ENCODE results near the gene PRKAG2.

DNA sequence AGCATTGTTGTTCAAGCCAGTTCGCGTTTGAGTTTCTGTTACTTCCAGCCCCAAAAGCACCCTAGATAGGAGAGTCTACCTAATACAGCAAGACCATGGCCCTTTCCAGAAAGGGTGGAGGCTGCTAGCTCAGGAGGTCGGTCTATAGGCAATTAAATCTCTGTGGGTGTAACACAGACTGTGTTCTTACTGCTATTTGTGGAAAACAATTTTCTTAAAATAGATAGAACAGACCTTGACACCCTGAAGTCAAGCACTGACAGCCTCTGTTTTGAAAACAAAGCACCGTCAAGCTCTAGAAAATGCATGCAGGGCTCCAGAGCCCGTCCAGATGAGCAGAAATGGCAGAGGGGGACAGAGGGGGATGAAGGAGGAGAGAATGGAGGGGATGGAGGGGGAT is 156.6 kb downstream of the PRKAG2 start:
- TF ChIP-seq, protein P1, sequence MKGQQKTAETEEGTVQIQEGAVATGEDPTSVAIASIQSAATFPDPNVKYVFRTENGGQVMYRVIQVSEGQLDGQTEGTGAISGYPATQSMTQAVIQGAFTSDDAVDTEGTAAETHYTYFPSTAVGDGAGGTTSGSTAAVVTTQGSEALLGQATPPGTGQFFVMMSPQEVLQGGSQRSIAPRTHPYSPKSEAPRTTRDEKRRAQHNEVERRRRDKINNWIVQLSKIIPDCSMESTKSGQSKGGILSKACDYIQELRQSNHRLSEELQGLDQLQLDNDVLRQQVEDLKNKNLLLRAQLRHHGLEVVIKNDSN (IDR thresholded peaks at IDR 0.05; ENCODE audit: borderline replicate concordance, low read depth), result no peak
- TF ChIP-seq, protein P2, sequence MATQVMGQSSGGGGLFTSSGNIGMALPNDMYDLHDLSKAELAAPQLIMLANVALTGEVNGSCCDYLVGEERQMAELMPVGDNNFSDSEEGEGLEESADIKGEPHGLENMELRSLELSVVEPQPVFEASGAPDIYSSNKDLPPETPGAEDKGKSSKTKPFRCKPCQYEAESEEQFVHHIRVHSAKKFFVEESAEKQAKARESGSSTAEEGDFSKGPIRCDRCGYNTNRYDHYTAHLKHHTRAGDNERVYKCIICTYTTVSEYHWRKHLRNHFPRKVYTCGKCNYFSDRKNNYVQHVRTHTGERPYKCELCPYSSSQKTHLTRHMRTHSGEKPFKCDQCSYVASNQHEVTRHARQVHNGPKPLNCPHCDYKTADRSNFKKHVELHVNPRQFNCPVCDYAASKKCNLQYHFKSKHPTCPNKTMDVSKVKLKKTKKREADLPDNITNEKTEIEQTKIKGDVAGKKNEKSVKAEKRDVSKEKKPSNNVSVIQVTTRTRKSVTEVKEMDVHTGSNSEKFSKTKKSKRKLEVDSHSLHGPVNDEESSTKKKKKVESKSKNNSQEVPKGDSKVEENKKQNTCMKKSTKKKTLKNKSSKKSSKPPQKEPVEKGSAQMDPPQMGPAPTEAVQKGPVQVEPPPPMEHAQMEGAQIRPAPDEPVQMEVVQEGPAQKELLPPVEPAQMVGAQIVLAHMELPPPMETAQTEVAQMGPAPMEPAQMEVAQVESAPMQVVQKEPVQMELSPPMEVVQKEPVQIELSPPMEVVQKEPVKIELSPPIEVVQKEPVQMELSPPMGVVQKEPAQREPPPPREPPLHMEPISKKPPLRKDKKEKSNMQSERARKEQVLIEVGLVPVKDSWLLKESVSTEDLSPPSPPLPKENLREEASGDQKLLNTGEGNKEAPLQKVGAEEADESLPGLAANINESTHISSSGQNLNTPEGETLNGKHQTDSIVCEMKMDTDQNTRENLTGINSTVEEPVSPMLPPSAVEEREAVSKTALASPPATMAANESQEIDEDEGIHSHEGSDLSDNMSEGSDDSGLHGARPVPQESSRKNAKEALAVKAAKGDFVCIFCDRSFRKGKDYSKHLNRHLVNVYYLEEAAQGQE (IDR thresholded peaks at IDR 0.05; ENCODE audit: low read depth, low read length), result no peak
- TF ChIP-seq EZH2phosphoT487 (IDR thresholded peaks at IDR 0.05; ENCODE audit: borderline replicate concordance, low read depth) (no peak), POLR2AphosphoS5 (IDR thresholded peaks at IDR 0.05; ENCODE audit: low read depth, low read length) (no peak), SMC3 (IDR thresholded peaks at IDR 0.05; ENCODE audit: low read depth, low read length) (no peak), EP300 (IDR thresholded peaks at IDR 0.05; ENCODE audit: borderline replicate concordance in 1 of 2, low read depth in 1 of 2, low read length in 1 of 2) (no peak), TCF12 (IDR thresholded peaks at IDR 0.05) (no peak), MXI1 (IDR thresholded peaks at IDR 0.05; ENCODE audit: low read depth, low read length) (no peak), TAF1 (IDR thresholded peaks at IDR 0.05; ENCODE audit: borderline replicate concordance, low read depth, low read length) (no peak), YY1 (IDR thresholded peaks at IDR 0.05; ENCODE audit: low read depth) (no peak), RCOR1 (IDR thresholded peaks at IDR 0.05; ENCODE audit: low read length) (no peak)
- TF ChIP-seq, protein P3, sequence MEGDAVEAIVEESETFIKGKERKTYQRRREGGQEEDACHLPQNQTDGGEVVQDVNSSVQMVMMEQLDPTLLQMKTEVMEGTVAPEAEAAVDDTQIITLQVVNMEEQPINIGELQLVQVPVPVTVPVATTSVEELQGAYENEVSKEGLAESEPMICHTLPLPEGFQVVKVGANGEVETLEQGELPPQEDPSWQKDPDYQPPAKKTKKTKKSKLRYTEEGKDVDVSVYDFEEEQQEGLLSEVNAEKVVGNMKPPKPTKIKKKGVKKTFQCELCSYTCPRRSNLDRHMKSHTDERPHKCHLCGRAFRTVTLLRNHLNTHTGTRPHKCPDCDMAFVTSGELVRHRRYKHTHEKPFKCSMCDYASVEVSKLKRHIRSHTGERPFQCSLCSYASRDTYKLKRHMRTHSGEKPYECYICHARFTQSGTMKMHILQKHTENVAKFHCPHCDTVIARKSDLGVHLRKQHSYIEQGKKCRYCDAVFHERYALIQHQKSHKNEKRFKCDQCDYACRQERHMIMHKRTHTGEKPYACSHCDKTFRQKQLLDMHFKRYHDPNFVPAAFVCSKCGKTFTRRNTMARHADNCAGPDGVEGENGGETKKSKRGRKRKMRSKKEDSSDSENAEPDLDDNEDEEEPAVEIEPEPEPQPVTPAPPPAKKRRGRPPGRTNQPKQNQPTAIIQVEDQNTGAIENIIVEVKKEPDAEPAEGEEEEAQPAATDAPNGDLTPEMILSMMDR (IDR thresholded peaks at IDR 0.05), result no peak
- TF ChIP-seq, protein P4, sequence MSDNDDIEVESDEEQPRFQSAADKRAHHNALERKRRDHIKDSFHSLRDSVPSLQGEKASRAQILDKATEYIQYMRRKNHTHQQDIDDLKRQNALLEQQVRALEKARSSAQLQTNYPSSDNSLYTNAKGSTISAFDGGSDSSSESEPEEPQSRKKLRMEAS (IDR thresholded peaks at IDR 0.05; ENCODE audit: low read depth), result no peak
- TF ChIP-seq, protein P5, sequence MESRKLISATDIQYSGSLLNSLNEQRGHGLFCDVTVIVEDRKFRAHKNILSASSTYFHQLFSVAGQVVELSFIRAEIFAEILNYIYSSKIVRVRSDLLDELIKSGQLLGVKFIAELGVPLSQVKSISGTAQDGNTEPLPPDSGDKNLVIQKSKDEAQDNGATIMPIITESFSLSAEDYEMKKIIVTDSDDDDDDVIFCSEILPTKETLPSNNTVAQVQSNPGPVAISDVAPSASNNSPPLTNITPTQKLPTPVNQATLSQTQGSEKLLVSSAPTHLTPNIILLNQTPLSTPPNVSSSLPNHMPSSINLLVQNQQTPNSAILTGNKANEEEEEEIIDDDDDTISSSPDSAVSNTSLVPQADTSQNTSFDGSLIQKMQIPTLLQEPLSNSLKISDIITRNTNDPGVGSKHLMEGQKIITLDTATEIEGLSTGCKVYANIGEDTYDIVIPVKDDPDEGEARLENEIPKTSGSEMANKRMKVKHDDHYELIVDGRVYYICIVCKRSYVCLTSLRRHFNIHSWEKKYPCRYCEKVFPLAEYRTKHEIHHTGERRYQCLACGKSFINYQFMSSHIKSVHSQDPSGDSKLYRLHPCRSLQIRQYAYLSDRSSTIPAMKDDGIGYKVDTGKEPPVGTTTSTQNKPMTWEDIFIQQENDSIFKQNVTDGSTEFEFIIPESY (IDR thresholded peaks at IDR 0.05; ENCODE audit: borderline replicate concordance, low read depth), result no peak
